Sigmoid colon (tissue), 7 donors: ENCODE measurements around the gene SLCO2A1. TPM values are rescaled to one million over a fixed set of nuclear protein-coding genes. Genes with fewer than 3 reads are reported as not detected.

Experiments
- DNase-seq: peaks from one replicate; pipeline ENCODE4 v3.0.0-alpha.2; 2019
- H3K27ac ChIP-seq, 4 donors: fragments of 200-600 bp; sonication (generic); one replicate each; pipeline ENCODE4 v1.5.1; 2016 to 2019; ENCODE audit warnings: mild to moderate bottlenecking in 1 of 4
- H3K27me3 ChIP-seq, 3 donors: fragments of 200-600 bp; sonication (generic); one replicate each; pipeline ENCODE4 v1.5.1; 2019; ENCODE audit warnings: mild to moderate bottlenecking in 1 of 3
- H3K36me3 ChIP-seq, 4 donors: fragments of 200-600 bp; sonication (generic); one replicate each; pipeline ENCODE4 v1.5.1; 2016 to 2019
- H3K4me1 ChIP-seq, 4 donors: fragments of 200-600 bp; sonication (generic); one replicate each; pipeline ENCODE4 v1.5.1; 2017 to 2019
- H3K4me3 ChIP-seq, 4 donors: fragments of 200-600 bp; sonication (generic); one replicate each; pipeline ENCODE4 v1.5.1; 2017 to 2019; ENCODE audit warnings: mild to moderate bottlenecking in 2 of 4, moderate library complexity in 1 of 4
- H3K9me3 ChIP-seq, 4 donors: fragments of 200-600 bp in 3 of 4; sonication (generic) in 3 of 4; one replicate each; pipeline versions ENCODE4 v1.5.1 to v1.6.1; 2013 to 2019
- CTCF ChIP-seq, 4 experiments: fragments of 450-650 bp in 3 of 4; fragments of 200-600 bp in 1 of 4; IDR thresholded peaks; one replicate each; pipeline ENCODE4 v1.5.1; 2016 to 2019; ENCODE audit warnings: antibody characterized with exemption in 4 of 4, mild to moderate bottlenecking in 3 of 4, moderate library complexity in 2 of 4
- EP300 ChIP-seq, 4 donors: sonication (generic); formaldehyde crosslinking; IDR thresholded peaks; one replicate each; pipeline ENCODE4 v1.6.1; 2017; ENCODE audit warnings: antibody characterized with exemption in 4 of 4
- POLR2A ChIP-seq, 2 donors: fragments of 450-650 bp; IDR thresholded peaks; one replicate each; pipeline ENCODE4 v1.6.1; 2016; ENCODE audit warnings: antibody characterized with exemption in 2 of 2, mild to moderate bottlenecking in 2 of 2, moderate library complexity in 2 of 2
- POLR2AphosphoS5 ChIP-seq, 4 donors: sonication (generic); formaldehyde crosslinking; IDR thresholded peaks; one replicate each; pipeline ENCODE4 v1.6.1; 2017; ENCODE audit warnings: antibody characterized with exemption in 4 of 4
- WGBS, 2 donors: extraction: QIAGEN DNeasy Blood & Tissue Kit; methylation state at CpG; one replicate each; pipeline ENCODE4 v1.1.7; 2013; 5-methylcytosine and 5-hydroxymethylcytosine counted together
- intact Hi-C: fragments of 100-400 bp; cut with DNase I; formaldehyde crosslinking; loops from one replicate; pipeline ENCODE4 v1.15.1; 2023
- polyA plus RNA-seq, 3 donors: library from polyadenylated mRNA; stranded (reverse); fragments of 200-250 nt; gene quantifications; one replicate each; pipeline ENCODE4 v1.2.3, GENCODE V29; 2013
- total RNA-seq, 4 donors: library from RNA; depleted of rRNA; stranded (reverse); fragments of >200 nt; gene quantifications; one replicate each; pipeline ENCODE4 v1.1.0, GENCODE V29; 2016
- donor health status: healthy with polysubstance abuse.
- donor health status: Bipolar disorder and iron deficiency.
- donor health status: healthy.

Gene SLCO2A1
- total and polyA plus RNA-seq, 7 donors: 1.8 to 22.1 (median 6.1) TPM

GRCh38 chr3:133948996-133949395 lies 80.7 kb downstream of the SLCO2A1 start:
- WGBS, 2 donors: 81 to 87% methylated on average over 7 of the region's 7 CpGs
- DNase-seq: no peak
- Histone ChIP-seq H3K4me3 (no peak overlapping the region), H3K36me3 (no peaks in the 10 kb centered on the region), H3K27me3 (no peaks in the 10 kb centered on the region), H3K4me1 (peaks cover 0 to 18% (median 3%) of the 10 kb centered on the region in 4 donors), H3K9me3 (no peaks in the 10 kb centered on the region), H3K27ac (peak overlapping the region in 1 of 4 donors; percentile 4)
- no peak for TF ChIP-seq POLR2AphosphoS5 (IDR thresholded peaks at IDR 0.05)
- TF ChIP-seq POLR2A (IDR thresholded peaks at IDR 0.05): no peak
- TF ChIP-seq CTCF (IDR thresholded peaks at IDR 0.05): no peak
- no peak for TF ChIP-seq EP300 (IDR thresholded peaks at IDR 0.05)
- intact Hi-C loops: no loop called here

GRCh38 chr3:133948131-133948810 lies 81.5 kb downstream of the SLCO2A1 start:
- TF ChIP-seq CTCF (IDR thresholded peaks at IDR 0.05) (no peak), EP300 (IDR thresholded peaks at IDR 0.05) (no peak), POLR2AphosphoS5 (IDR thresholded peaks at IDR 0.05) (no peak), POLR2A (IDR thresholded peaks at IDR 0.05) (no peak)
- WGBS, 2 donors: 86 to 92% methylated on average over 9 of the region's 9 CpGs

GRCh38 chr3:133945381-133946095 lies 84.2 kb downstream of the SLCO2A1 start:
- intact Hi-C loops: no loop called here
- H3K27me3 ChIP-seq: no peaks in the 10 kb centered on the region
- 88 to 92% methylated on average over 12 of the region's 12 CpGs for whole genome bisulfite sequencing, 2 donors
- H3K36me3 ChIP-seq: no peaks in the 10 kb centered on the region
- H3K4me1 ChIP-seq: peaks cover 0 to 23% (median 5%) of the 10 kb centered on the region in 4 donors
- TF ChIP-seq CTCF (IDR thresholded peaks at IDR 0.05) (no peak), EP300 (IDR thresholded peaks at IDR 0.05) (no peak), POLR2AphosphoS5 (IDR thresholded peaks at IDR 0.05) (no peak), POLR2A (IDR thresholded peaks at IDR 0.05) (no peak)
- no peaks in the 10 kb centered on the region for H3K9me3 ChIP-seq
- DNase-seq: peak; percentile 36
- H3K4me3 ChIP-seq: no peak overlapping the region
- peak overlapping the region in 3 of 4 donors; percentile 39 to 67 (median 45) for H3K27ac ChIP-seq

More at GRCh38 chr3:133948131-133948810, 81.5 kb downstream of the SLCO2A1 start:
- Histone ChIP-seq H3K36me3 (no peaks in the 10 kb centered on the region), H3K4me1 (peaks cover 0 to 23% (median 5%) of the 10 kb centered on the region in 4 donors), H3K9me3 (no peaks in the 10 kb centered on the region), H3K4me3 (no peak overlapping the region), H3K27me3 (no peaks in the 10 kb centered on the region), H3K27ac (peak overlapping the region in 2 of 4 donors; percentile 4 to 7)
- peak; percentile 32 for DNase-seq
- intact Hi-C loops: no loop called here

- H3K27me3 ChIP-seq: no peaks in the 10 kb centered on the region
- no peak overlapping the region for H3K4me3 ChIP-seq
- intact Hi-C loops: no loop called here
- peak in 3 of 4 donors; percentile 13 to 61 (median 46) for TF ChIP-seq POLR2AphosphoS5 (IDR thresholded peaks at IDR 0.05)
- TF ChIP-seq CTCF (IDR thresholded peaks at IDR 0.05): no peak
- no peak for TF ChIP-seq POLR2A (IDR thresholded peaks at IDR 0.05)
- peak in 1 of 4 donors; percentile 74 for TF ChIP-seq EP300 (IDR thresholded peaks at IDR 0.05)
- H3K9me3 ChIP-seq: no peaks in the 10 kb centered on the region
- peaks cover 0 to 23% (median 5%) of the 10 kb centered on the region in 4 donors for H3K4me1 ChIP-seq
- no peaks in the 10 kb centered on the region for H3K36me3 ChIP-seq
- peak overlapping the region; percentile 16 to 67 (median 51) for H3K27ac ChIP-seq
- DNase-seq: peak; percentile 64
- WGBS, 2 donors: 67 to 88% methylated on average over 13 of the region's 13 CpGs
Measured at GRCh38 chr3:133944641-133945380, 84.9 kb downstream of the SLCO2A1 start.
